ENCODE measurements around the gene RTN4. TPM values are rescaled to one million over a fixed set of nuclear protein-coding genes. Genes with fewer than 3 reads are reported as not detected.
"Not testable (repeated sequence)": the region's sequence is repeated elsewhere in the genome, so short reads cannot be mapped to it uniquely, and the experiment has no call there.

The RTN4 gene
- total RNA-seq, 4 donors from 2014 or later = 95.8 to 179 (median 129) TPM

DNA sequence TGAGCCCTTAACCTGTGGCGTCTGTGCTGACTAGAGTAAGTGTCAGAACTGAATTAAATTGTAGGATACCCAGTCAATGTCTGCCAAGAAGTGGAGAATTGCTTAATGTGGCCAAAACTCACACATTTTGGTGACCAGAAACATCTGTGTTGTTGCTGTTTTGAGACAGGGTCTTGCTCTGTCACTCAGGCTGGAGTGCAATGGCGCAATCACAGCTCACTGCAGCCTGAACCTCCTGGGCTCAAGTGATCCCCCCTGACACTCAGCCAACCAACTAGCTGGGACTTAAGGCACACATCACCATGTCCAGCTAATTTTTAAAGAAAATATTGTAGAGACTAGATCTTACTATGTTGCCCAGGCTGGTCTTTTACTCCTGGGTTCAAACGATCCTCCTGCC lies 34.4 kb upstream of the RTN4 start:
- intact Hi-C loops (cut with DNase I) = no loop called here
- H3K9me3 ChIP-seq = no peaks in the 10 kb centered on the region
- TF ChIP-seq POLR2A (IDR thresholded peaks at IDR 0.05) = no peak
- TF ChIP-seq, protein P1, sequence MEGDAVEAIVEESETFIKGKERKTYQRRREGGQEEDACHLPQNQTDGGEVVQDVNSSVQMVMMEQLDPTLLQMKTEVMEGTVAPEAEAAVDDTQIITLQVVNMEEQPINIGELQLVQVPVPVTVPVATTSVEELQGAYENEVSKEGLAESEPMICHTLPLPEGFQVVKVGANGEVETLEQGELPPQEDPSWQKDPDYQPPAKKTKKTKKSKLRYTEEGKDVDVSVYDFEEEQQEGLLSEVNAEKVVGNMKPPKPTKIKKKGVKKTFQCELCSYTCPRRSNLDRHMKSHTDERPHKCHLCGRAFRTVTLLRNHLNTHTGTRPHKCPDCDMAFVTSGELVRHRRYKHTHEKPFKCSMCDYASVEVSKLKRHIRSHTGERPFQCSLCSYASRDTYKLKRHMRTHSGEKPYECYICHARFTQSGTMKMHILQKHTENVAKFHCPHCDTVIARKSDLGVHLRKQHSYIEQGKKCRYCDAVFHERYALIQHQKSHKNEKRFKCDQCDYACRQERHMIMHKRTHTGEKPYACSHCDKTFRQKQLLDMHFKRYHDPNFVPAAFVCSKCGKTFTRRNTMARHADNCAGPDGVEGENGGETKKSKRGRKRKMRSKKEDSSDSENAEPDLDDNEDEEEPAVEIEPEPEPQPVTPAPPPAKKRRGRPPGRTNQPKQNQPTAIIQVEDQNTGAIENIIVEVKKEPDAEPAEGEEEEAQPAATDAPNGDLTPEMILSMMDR (IDR thresholded peaks at IDR 0.05) = no peak
- H3K27ac ChIP-seq = no peak overlapping the region
- no peak overlapping the region for H3K4me3 ChIP-seq
- no peak for DNase-seq
- 85 to 97% methylated on average over 2 to 3 of the region's 3 CpGs for WGBS, 2 donors
- H3K36me3 ChIP-seq = no peaks in the 10 kb centered on the region
- no peaks in the 10 kb centered on the region for H3K27me3 ChIP-seq
- no peaks in the 10 kb centered on the region for H3K4me1 ChIP-seq

DNA sequence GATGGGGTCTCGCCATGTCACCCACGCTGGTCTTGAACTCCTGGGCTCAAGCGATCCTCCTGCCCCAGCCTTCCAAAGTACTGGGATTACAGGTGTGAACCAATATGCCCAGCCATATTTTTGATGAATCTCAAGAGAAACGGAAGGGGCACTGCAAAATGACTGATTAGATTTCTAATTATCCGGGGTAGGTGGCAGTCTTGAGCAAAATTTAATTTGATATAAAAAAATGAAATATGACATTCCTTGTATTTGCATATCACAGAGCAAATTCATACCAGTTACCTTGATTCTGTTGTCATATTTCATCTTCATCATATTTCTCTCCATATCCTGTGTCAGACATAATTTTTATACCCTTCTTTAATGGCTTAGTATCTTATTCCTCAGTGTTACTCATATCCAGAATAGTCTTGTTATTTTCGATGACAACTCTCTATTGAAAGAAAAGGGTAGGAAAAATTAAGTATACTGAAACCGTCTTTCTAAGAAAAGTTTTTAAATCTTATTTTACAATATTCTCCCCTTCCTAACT lies 30.0 kb upstream of the RTN4 start:
- no peak overlapping the region for H3K4me3 ChIP-seq
- no peak for DNase-seq
- H3K9me3 ChIP-seq = no peaks in the 10 kb centered on the region
- no peak overlapping the region for H3K27ac ChIP-seq
- TF ChIP-seq, protein P1 (IDR thresholded peaks at IDR 0.05) = no peak
- TF ChIP-seq POLR2A (IDR thresholded peaks at IDR 0.05) = no peak
- no peaks in the 10 kb centered on the region for H3K36me3 ChIP-seq
- intact Hi-C loops (cut with DNase I) = no loop called here
- H3K27me3 ChIP-seq = no peaks in the 10 kb centered on the region
- no peaks in the 10 kb centered on the region for H3K4me1 ChIP-seq
- 90 to 92% methylated on average over 7 of the region's 7 CpGs for WGBS, 2 donors

DNA sequence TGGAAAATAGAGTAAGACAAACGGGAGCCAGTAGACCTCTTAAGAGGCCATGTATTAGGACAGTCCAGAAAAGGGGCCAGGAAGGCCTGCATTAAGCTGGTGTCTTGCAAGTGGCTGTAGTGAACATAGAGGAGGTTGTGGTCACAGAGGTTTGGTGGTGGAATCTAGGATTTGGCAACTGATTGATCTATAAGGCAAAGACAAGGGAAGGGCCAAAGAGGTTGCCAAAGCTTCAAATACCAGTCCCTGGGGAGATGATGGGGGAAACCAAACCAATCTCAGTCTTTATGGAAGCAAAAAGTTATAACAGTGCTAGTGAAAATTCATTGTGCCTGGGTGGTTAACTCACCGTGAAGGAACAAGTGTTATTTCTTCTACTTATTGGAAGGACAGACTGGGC lies 28.7 kb upstream of the RTN4 start:
- no peaks in the 10 kb centered on the region for H3K9me3 ChIP-seq
- no peak overlapping the region for H3K4me3 ChIP-seq
- no peaks in the 10 kb centered on the region for H3K27me3 ChIP-seq
- no peak overlapping the region for H3K27ac ChIP-seq
- intact Hi-C loops (cut with DNase I) = no loop called here
- H3K4me1 ChIP-seq = no peaks in the 10 kb centered on the region
- no peak for DNase-seq
- H3K36me3 ChIP-seq = no peaks in the 10 kb centered on the region
- 66 to 82% methylated on average over 2 of the region's 2 CpGs for WGBS, 2 donors
- TF ChIP-seq POLR2A (IDR thresholded peaks at IDR 0.05) = no peak
- TF ChIP-seq, protein P1 (IDR thresholded peaks at IDR 0.05) = no peak

DNA sequence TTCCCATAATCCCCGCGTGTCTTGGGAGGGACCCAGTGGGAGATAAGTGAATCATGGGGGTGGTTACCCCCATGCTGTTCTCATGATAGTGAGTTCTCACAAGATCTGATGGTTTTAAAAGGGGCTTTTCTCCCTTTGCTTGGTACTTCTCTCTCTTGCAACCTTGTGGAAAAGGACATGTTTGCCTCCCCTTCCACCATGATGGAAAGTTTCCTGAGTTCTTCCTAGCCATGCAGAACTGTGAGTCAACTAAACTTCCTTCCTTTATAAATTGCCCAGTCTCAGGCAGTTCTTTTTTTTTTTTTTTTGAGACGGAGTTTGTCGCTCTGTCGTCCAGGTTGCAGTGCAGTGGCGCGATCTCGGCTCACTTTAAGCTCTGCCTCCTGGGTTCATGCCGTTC lies 26.5 kb upstream of the RTN4 start:
- Histone ChIP-seq H3K27ac (no peak overlapping the region), H3K36me3 (no peaks in the 10 kb centered on the region), H3K27me3 (no peaks in the 10 kb centered on the region), H3K4me3 (no peak overlapping the region), H3K4me1 (no peaks in the 10 kb centered on the region), H3K9me3 (no peaks in the 10 kb centered on the region)
- no peak for DNase-seq
- 90 to 98% methylated on average over 8 to 9 of the region's 9 CpGs for WGBS, 2 donors
- intact Hi-C loops (cut with DNase I) = no loop called here
- TF ChIP-seq, protein P1 (IDR thresholded peaks at IDR 0.05) = no peak
- no peak for TF ChIP-seq POLR2A (IDR thresholded peaks at IDR 0.05)

DNA sequence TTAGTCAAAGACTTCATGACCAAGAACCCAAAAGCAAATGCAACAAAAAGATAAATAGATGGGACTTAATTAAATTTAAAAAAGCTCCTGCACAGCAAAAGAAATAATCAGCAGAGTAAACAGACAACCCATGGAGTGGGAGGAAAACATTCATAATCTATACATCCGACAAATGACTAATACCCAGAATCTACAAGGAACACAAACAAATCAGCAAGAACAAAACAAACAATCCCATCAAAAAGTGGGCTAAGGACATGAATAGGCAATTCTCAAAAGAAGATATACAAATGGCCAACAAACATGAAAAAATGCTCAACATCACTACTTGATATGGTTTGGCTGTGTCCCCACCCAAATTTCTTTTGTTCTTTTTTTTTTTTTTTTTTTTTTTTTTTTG lies 25.8 kb upstream of the RTN4 start:
- H3K9me3 ChIP-seq; intact Hi-C loops (cut with DNase I); H3K4me1 ChIP-seq; H3K27me3 ChIP-seq; H3K36me3 ChIP-seq; DNase-seq; H3K4me3 ChIP-seq; H3K27ac ChIP-seq: not testable (repeated sequence)
- WGBS, 2 donors = 77 to 81% methylated on average over 1 of the region's 1 CpG
